AML-193 (cell line): ENCODE measurements around the gene FURIN.
A peak's percentile ranks its signal among the peaks of the same experiment; 100 is the strongest.
"Not testable (repeated sequence)": the region's sequence is repeated elsewhere in the genome, so short reads cannot be mapped to it uniquely, and the experiment has no call there.

ENCODE experiments used
- DNase-seq, 2 experiments: peaks; one replicate each; lab custom pipeline; 2025; lab: John Stamatoyannopoulos, UW

FURIN gene

DNA sequence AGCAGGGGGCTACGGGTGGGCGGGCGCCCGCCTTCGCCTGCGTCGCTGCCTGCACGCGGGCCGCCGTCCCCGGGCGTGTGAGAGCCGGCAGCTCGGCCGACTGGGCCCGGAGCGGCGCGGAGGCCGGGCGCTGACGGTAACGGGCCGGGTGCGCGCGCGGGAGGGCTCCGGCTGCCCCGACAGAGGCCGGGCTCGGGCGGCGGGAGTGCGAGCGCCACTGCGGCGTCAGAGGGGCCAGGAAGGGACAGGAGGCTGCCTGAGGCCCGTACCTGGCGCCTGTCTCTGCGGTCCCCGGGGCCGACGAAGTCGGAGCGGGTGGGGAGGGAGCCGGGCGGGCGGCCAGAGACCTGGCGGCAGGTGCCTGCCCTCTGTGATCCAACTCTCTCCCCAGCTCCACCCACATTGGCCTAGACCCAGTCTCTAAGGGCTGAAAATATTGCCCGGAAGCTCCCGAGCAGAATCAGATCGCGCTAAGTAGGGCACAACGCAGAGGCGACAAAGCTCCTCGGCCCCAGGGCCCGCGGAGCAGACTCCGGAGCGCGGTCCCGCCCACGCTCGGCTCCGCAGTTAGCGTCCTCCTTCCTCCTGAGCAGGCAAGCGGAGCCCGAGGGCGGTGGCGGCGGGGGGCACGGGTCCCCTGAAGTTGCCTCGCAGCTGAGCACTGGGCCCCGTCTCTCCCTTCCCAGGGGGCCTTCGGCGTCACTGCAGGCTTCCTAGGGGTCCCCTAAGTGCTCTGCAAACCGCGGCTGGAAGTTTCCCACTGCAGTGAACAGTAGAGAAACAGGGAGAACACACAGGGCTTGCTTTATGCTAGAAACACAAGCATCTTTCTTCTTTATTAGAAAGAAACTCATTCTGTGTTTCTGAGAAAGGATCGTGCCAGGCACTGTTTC, 34.7 kb downstream of the FURIN start, which contains the start of gene MAN2A2:
Gene MAN2A2 (plus strand): TSS at position 463 of the 893 bp plus-strand sequence. CDS start 906 bp downstream, outside the sequence.
- DNase-seq, result peak; percentile 35 to 51

DNA sequence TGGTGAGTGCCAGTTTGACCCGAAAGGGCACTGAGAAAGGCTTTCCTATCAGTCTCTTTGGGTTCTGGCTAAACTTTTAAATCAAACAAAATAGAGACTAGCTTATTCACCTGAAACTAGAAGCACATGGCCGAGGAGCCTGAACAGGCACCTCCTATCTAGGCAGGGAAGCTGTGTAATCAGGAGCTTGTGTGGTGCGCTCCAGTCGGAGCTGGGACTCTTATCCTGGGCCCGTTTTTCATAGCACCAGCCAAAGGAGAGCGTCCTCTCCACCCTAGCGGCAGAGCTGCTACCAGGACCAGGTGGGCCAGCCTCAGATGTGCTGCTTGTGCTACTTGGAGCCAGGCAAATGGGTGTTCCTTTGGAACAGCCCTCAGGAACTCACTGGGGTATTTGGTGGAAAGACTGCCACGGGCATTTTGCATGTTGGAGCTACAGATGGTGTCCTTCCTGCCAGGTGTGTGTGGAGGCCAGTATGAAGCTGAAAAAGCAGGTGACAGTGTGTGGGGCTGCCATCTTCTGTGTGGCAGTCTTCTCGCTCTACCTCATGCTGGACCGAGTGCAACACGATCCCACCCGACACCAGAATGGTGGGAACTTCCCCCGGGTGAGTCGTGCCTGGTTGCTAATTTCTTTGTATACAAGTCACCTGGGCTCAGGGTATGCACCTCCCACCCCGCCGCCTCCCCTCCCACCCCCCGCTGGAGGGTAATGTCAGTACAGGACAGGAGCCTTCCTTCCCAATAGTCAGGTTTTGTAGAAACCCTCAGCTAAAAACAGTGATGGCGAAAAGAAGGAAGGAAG, 35.5 kb downstream of the FURIN start:
- DNase-seq, result peak; percentile 26 to 33

- no peak for DNase-seq
These were observed 36.4 kb downstream of the FURIN start for GRCh38 chr15:90904746-90905145.

- DNase-seq, result no peak
These were observed 37.2 kb downstream of the FURIN start for GRCh38 chr15:90905306-90906180.

DNA sequence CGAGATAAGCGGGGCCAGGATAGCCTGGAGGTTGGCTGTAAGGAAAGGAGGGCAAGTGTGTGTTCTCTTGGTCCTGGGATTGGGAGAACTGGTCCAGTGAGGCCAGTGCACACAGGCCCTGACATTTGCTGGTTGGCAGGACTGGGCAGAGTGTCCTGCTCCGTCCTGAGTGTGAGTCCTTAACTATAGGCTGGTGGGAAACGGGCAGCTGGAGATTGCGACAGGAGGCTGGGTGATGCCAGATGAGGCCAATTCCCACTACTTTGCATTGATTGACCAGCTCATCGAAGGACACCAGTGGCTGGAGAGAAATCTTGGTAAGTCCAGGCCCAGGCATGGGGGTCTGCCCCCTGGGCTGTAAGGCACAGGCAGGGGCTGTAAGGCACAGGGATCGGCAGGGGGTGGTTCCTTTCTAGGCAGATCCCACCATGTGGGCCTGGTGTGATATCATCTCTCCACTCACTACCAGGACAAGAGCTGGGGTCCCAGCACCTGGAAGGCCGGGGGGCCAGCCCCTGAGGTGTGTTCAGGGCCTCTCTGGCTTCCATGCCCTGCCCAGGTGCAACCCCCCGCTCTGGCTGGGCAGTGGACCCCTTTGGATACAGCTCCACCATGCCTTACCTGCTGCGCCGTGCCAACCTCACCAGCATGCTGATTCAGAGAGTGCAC, 37.9 kb downstream of the FURIN start:
- DNase-seq, result no peak

GRCh38 chr15:90907051-90907660, 38.8 kb downstream of the FURIN start:
- no peak for DNase-seq

DNA sequence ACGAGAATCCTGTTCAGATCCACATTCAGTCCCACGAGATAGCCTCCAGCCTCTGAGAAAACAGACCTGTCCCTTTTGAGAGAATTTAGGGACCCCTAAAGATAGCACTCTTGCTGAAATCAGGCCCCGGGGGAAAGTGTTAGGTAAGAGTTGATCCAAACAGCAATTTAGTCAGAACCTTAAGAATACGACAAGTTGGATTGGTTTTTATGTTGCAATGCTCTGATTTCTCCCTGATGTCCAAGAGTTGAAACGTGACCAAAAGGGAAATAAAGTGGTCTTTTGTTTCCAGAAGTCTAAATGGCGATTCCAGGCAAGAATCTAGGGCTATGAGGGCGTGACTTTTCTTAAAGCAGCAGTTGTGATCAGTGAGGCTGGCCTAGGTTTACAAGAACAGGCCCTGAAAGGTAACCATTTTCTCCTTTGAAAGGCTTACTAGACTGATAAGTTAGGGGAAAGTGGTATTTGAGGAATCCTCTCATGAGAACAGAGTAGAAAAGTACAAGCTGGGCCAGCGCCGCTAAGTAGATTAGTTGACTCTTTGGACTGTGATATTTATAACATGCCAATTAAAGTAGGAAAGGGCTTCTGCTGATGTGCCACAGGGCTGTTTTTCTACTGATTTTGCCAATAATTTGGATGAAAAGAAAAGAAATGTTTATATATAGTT, 39.6 kb downstream of the FURIN start:
- DNase-seq, result no peak

- DNase-seq, result not testable (repeated sequence)
These were observed 41.1 kb downstream of the FURIN start for GRCh38 chr15:90909449-90909848.

- DNase-seq, result no peak
These were observed 41.6 kb downstream of the FURIN start for GRCh38 chr15:90909976-90910375.

GRCh38 chr15:90910441-90911301, 42.3 kb downstream of the FURIN start:
- no peak for DNase-seq

- DNase-seq, result no peak
These were observed 42.9 kb downstream of the FURIN start for GRCh38 chr15:90911302-90911623.

GRCh38 chr15:90911906-90912769, 43.8 kb downstream of the FURIN start:
- DNase-seq, result no peak

DNA sequence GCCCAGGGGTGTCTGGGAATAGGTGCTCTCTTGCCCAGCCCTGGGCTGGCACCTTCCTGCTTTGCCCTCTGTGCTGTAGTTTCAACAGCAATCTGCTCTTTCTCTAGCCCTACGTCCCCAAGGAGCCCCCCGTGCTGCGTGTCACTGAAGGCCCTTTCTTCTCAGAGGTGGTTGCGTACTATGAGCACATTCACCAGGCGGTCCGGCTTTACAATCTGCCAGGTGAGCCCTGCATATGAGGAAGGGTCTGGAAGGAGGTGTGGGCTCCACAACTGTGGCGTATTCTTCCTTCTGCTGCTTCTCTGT, 44.3 kb downstream of the FURIN start:
- no peak for DNase-seq

- DNase-seq, result no peak
These were observed 45.1 kb downstream of the FURIN start for GRCh38 chr15:90913398-90913944.

GRCh38 chr15:90914305-90915080, 46.1 kb downstream of the FURIN start:
- no peak for DNase-seq

GRCh38 chr15:90915216-90915807, 46.9 kb downstream of the FURIN start:
- DNase-seq, result no peak

DNA sequence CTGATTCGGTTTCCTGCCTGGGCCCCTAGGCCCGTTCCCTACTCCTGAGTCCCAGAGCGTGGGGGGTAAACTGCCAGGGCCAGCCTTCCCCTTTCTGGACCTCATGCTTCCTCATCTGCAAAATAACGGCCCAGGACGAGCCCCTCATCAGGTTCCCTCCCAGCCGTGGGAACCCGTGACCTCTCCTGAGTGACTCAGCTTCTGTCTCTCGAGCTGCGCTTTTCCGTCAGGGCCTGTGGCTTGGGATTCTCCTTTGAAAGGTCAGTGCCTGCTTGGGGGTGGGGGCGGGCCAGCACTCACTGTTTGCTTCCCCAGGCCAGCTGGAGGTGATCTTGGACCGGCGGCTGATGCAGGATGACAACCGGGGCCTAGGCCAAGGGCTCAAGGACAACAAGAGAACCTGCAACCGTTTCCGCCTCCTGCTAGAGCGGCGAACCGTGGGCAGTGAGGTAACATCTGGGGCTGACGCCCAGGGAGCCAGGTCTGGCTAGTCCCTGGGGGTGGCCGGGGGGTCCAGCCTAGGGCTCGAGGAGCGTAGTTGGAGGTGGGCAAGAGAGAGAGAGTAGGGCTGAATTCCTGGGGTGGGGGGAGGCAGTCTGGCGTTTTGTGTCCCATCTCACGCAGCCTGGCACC, 47.5 kb downstream of the FURIN start:
- DNase-seq, result peak; percentile 29 to 30
